Measurements from ENCODE around the gene OR6C68.

GRCh38 chr12:55495490-55495889 lies 3.3 kb downstream of the OR6C68 start:
- TF ChIP-seq CTCF (IDR thresholded peaks at IDR 0.05; ENCODE audit: insufficient read depth, low read length, poor library complexity, severe bottlenecking) (no peak), EZH2phosphoT487 (conservative IDR thresholded peaks at IDR 0.05; ENCODE audit: low read length) (no peak)

Measured in SU-DHL-6 (cell line).